Thoracic aorta (tissue), 2 donors: ENCODE measurements around the gene CCDC33. TPM values are rescaled to one million over a fixed set of nuclear protein-coding genes. Genes with fewer than 3 reads are reported as not detected.

ENCODE experiments used
- ATAC-seq: fragments of 150-250 bp; one replicate; pipeline ENCODE4 v1.8.0; 2017; ENCODE audit warnings: low read depth; ENCODE audit not compliant: insufficient number of reproducible peaks, low FRiP score
- DNase-seq: peaks from one replicate; pipeline ENCODE4 v3.0.0-alpha.2; 2020; ENCODE audit warnings: low spot score
- H3K27ac ChIP-seq, 2 donors: fragments of 200-600 bp; sonication (generic); 1 replicate in 1 of 2; 2 replicates in 1 of 2; pipeline ENCODE4 v1.5.1; 2016; ENCODE audit warnings: mild to moderate bottlenecking in 2 of 2, moderate library complexity in 2 of 2
- H3K27me3 ChIP-seq: fragments of 200-600 bp; sonication (generic); replicated peaks from 2 replicates; pipeline ENCODE4 v1.6.0; 2016; ENCODE audit warnings: mild to moderate bottlenecking; ENCODE audit not compliant: insufficient read depth
- H3K36me3 ChIP-seq: fragments of 200-600 bp; sonication (generic); one replicate; pipeline ENCODE4 v1.5.1; 2016
- H3K4me1 ChIP-seq, 2 donors: fragments of 200-600 bp; sonication (generic); 1 replicate in 1 of 2; 2 replicates in 1 of 2; pipeline versions ENCODE4 v1.5.1 to v1.6.0; 2016; ENCODE audit warnings: low read depth in 2 of 2, mild to moderate bottlenecking in 1 of 2; ENCODE audit not compliant: control insufficient read depth in 1 of 2
- H3K4me3 ChIP-seq: fragments of 200-600 bp; sonication (generic); 2 replicates; pipeline ENCODE4 v1.5.1; 2016; ENCODE audit warnings: mild to moderate bottlenecking
- H3K9me3 ChIP-seq: fragments of 200-600 bp; sonication (generic); 2 replicates; pipeline ENCODE4 v1.5.1; 2016
- total RNA-seq, 2 donors: library from RNA; depleted of rRNA; stranded (reverse); fragments of >200 nt; gene quantifications; one replicate each; pipeline versions ENCODE4 v1.1.0 to v1.2.3, GENCODE V29; 2016
- TF ChIP-seq, protein P1 (sequence below): fragments of 200-600 bp; sonication (generic); IDR thresholded peaks from one replicate; pipeline ENCODE4 v1.5.1; 2019; ENCODE audit warnings: antibody characterized with exemption

Gene CCDC33
- total RNA-seq, 2 donors from 2014 or later = not detected

- Histone ChIP-seq H3K27me3 (no peaks in the 10 kb centered on the region), H3K4me1 (peaks cover 0 to 27% of the 10 kb centered on the region in 2 donors), H3K9me3 (no peaks in the 10 kb centered on the region), H3K27ac (no peak overlapping the region), H3K4me3 (no peak overlapping the region), H3K36me3 (no peaks in the 10 kb centered on the region)
- ATAC-seq = no peak
- TF ChIP-seq, protein P1, sequence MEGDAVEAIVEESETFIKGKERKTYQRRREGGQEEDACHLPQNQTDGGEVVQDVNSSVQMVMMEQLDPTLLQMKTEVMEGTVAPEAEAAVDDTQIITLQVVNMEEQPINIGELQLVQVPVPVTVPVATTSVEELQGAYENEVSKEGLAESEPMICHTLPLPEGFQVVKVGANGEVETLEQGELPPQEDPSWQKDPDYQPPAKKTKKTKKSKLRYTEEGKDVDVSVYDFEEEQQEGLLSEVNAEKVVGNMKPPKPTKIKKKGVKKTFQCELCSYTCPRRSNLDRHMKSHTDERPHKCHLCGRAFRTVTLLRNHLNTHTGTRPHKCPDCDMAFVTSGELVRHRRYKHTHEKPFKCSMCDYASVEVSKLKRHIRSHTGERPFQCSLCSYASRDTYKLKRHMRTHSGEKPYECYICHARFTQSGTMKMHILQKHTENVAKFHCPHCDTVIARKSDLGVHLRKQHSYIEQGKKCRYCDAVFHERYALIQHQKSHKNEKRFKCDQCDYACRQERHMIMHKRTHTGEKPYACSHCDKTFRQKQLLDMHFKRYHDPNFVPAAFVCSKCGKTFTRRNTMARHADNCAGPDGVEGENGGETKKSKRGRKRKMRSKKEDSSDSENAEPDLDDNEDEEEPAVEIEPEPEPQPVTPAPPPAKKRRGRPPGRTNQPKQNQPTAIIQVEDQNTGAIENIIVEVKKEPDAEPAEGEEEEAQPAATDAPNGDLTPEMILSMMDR = no peak
- DNase-seq = no peak
These were observed 23.6 kb upstream of the CCDC33 start for GRCh38 chr15:74212494-74212893.

DNA sequence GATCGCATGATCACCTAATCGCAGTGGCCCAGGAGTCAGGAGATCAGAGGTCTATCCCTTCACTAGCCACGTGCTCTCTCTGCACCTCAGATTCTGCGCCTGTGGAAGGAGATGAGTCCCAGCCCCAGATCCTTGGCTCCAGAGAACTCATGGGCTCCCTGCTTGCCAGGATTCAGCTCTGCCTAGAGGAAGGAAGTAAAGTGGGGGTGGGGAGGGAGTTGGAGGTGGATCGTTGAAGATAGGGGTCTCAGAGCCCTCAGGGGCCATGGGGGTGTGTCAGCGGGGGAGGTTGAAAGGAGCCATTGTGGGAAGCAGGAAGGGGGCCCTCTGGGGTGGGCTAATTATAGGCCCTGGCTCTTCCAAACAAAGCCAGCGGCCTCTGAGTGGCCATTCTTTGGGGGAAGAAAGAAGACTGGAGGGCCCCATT, 22.3 kb upstream of the CCDC33 start:
- no peak overlapping the region for H3K27ac ChIP-seq
- no peaks in the 10 kb centered on the region for H3K36me3 ChIP-seq
- no peak overlapping the region for H3K4me3 ChIP-seq
- DNase-seq = no peak
- TF ChIP-seq, protein P1 = no peak
- no peak for ATAC-seq
- H3K27me3 ChIP-seq = no peaks in the 10 kb centered on the region
- no peaks in the 10 kb centered on the region for H3K9me3 ChIP-seq
- H3K4me1 ChIP-seq = peaks cover 0 to 20% of the 10 kb centered on the region in 2 donors

DNA sequence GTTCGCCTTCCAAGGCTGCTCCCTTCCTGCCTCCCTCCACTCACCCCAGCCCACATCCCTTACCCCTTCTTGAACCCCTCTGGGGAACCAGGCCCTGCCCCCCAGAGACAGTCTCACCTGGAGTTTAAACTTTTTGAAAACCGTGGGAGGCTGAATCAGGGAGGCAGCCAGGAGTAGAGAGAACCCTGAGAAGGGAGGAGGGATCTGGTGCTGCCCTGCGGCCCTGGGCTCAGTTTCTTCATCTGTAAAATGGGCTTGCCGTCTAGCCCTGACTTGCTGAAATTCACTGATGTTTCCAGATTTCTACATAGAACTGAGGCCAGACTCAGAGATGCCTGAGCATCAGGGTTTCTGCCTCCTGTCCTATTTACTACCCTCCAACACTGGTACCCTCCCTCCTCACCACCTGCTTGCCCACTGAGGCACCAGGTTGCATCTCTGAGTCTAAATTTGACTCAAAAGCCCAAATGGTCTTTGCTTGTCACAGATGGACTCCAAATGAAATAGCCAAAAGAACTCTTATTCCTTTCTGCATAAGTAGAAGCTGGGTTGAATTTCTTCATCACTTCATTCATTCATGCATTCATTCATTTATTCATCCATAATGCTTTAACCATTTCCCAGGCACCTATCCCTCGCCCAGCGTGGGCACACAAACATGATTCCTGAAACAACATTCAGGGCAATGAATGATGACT, 21.7 kb upstream of the CCDC33 start:
- DNase-seq = no peak
- Histone ChIP-seq H3K9me3 (no peaks in the 10 kb centered on the region), H3K4me3 (no peak overlapping the region), H3K27me3 (no peaks in the 10 kb centered on the region), H3K27ac (no peak overlapping the region), H3K36me3 (no peaks in the 10 kb centered on the region), H3K4me1 (peaks cover 0 to 14% of the 10 kb centered on the region in 2 donors)
- ATAC-seq = no peak
- TF ChIP-seq, protein P1 = no peak

GRCh38 chr15:74215958-74216357, 20.2 kb upstream of the CCDC33 start:
- no peak for ATAC-seq
- Histone ChIP-seq H3K4me1 (no peaks in the 10 kb centered on the region), H3K4me3 (no peak overlapping the region), H3K9me3 (no peaks in the 10 kb centered on the region), H3K27me3 (no peaks in the 10 kb centered on the region), H3K27ac (no peak overlapping the region), H3K36me3 (no peaks in the 10 kb centered on the region)
- no peak for DNase-seq
- TF ChIP-seq, protein P1 = no peak

DNA sequence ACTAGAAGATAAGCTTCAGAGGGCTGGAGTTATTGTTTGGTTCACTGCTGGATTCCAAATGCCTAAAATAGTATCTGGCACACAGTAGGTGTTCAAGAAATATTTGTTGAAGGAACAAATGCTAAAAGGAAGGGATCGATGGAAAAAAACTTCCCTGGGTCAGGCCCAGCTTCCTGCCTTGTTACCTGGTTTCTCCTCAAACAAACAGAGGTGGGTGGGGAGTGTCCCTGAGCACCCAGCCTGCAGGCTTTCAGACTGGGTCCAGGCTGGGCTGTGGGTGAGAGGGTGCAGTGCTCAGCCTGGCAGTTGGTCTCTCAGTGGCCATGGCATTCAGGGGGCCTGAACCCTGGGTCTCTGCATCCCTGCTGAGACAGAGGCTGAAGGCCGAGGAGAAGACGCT, 19.2 kb upstream of the CCDC33 start:
- DNase-seq = no peak
- Histone ChIP-seq H3K4me1 (no peaks in the 10 kb centered on the region), H3K27me3 (no peaks in the 10 kb centered on the region), H3K27ac (no peak overlapping the region), H3K36me3 (no peaks in the 10 kb centered on the region), H3K9me3 (no peaks in the 10 kb centered on the region), H3K4me3 (no peak overlapping the region)
- ATAC-seq = no peak
- TF ChIP-seq, protein P1 = no peak
